Neural progenitor cell (in vitro differentiated cells): ENCODE measurements around the gene AMZ2.

Experiments used
- CTCF ChIP-seq: fragments of 200-600 bp; sonication (generic); IDR thresholded peaks from 2 replicates; pipeline ENCODE4 v1.5.1; 2017; ENCODE audit warnings: antibody characterized with exemption, mild to moderate bottlenecking
- EZH2 ChIP-seq: fragments of 200-600 bp; sonication (generic); IDR thresholded peaks from 2 replicates; pipeline ENCODE4 v1.6.1; 2017; ENCODE audit warnings: antibody characterized with exemption, mild to moderate bottlenecking, moderate library complexity

GRCh38 chr17:68273722-68274121 is 25.9 kb downstream of the AMZ2 start:
- no peak for TF ChIP-seq EZH2
- TF ChIP-seq CTCF: no peak
